Activated naive CD8-positive, alpha-beta T cell treated with anti-CD3 and anti-CD28 coated beads, Interleukin-2, amount 10 ng/mL, durations not matched to agents 7 days and 5 days (primary cell): ENCODE results near the gene FAM111A. TPM values are rescaled to one million over a fixed set of nuclear protein-coding genes. Genes with fewer than 3 reads are reported as not detected.

ENCODE experiments used
- ATAC-seq: fragments of 150-1000 bp; cut with Tn5 transposase; one replicate; pipeline ENCODE4 v1.10.0; 2021; ENCODE audit warnings: low read depth, moderate library complexity
- POLR2A ChIA-PET: fragments of 350-600 bp; sonication (Branson Sonifier 250); formaldehyde crosslinking; loops from one replicate; lab custom pipeline; 2021; ENCODE audit warnings: antibody characterized with exemption; lab: Charles Lee
- DNase-seq: peaks from one replicate; pipeline ENCODE4 v3.0.0; 2021
- H3K27ac Mint-ChIP-seq: one replicate; pipeline ENCODE4 v1.8.0; 2022; ENCODE audit warnings: mild to moderate bottlenecking, mixed read lengths
- H3K27me3 Mint-ChIP-seq: one replicate; pipeline ENCODE4 v1.8.0; 2022; ENCODE audit warnings: mild to moderate bottlenecking, moderate library complexity, mixed read lengths
- H3K36me3 Mint-ChIP-seq: one replicate; pipeline ENCODE4 v1.8.0; 2021; ENCODE audit warnings: mild to moderate bottlenecking, mixed read lengths
- H3K4me1 Mint-ChIP-seq: one replicate; pipeline ENCODE4 v1.8.0; 2021; ENCODE audit warnings: mixed read lengths
- H3K4me3 Mint-ChIP-seq: one replicate; pipeline ENCODE4 v1.8.0; 2022; ENCODE audit warnings: mild to moderate bottlenecking, moderate library complexity, mixed read lengths
- H3K9me3 Mint-ChIP-seq: one replicate; pipeline ENCODE4 v1.8.0; 2021; ENCODE audit warnings: mixed read lengths
- total RNA-seq, 2 experiments: library from RNA; stranded (reverse); gene quantifications; one replicate each; pipeline ENCODE4 v1.2.3, GENCODE V29; 2021

FAM111A gene
- total RNA-seq, 2 experiments from 2014 or later, result 147 to 153 TPM

- ATAC-seq, result peak; percentile 65
- DNase-seq, result no peak
- POLR2A ChIA-PET, result no interaction called here
- Mint-ChIP-seq H3K27ac (peak overlapping the region; percentile 32), H3K4me3 (peak overlapping the region; percentile 30), H3K4me1 (peaks cover 45% of the 10 kb centered on the region), H3K27me3 (no peaks in the 10 kb centered on the region), H3K9me3 (no peaks in the 10 kb centered on the region), H3K36me3 (peaks cover 46% of the 10 kb centered on the region)
Measured at GRCh38 chr11:59152312-59152951, 9.8 kb downstream of the FAM111A start.

DNA sequence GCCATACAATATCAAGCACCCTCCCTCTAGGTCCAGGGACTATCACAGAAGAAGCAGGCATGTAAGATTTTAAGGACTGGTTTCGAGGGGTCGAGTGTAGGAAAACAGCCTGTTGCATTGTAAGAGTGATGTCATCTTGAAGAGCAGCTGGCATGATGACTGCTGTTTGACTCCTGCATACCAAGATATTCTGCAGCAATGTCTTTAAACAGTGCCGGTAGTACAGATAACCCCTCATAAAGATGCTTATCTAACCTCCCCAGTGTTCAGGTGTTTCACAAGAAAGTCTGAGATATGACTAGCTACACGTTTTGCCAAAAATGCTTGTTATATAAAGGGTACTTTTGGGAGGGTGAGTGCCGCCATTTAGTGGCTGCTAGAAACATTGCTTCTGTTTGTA lies 12.0 kb downstream of the FAM111A start:
- POLR2A ChIA-PET, result interaction anchor here (1.0 kb wide), 2 partner anchors 10 to 48 kb away, joined by 3 to 5 read pairs; partner anchors contain the start of gene FAM111B
- H3K9me3 Mint-ChIP-seq, result no peaks in the 10 kb centered on the region
- no peak for DNase-seq
- no peak for ATAC-seq
- no peaks in the 10 kb centered on the region for H3K27me3 Mint-ChIP-seq
- H3K4me3 Mint-ChIP-seq, result no peak overlapping the region
- peaks cover 29% of the 10 kb centered on the region for H3K36me3 Mint-ChIP-seq
- peaks cover 30% of the 10 kb centered on the region for H3K4me1 Mint-ChIP-seq
- H3K27ac Mint-ChIP-seq, result no peak overlapping the region

- peaks cover 15% of the 10 kb centered on the region for H3K4me1 Mint-ChIP-seq
- no peaks in the 10 kb centered on the region for H3K9me3 Mint-ChIP-seq
- no peak overlapping the region for H3K4me3 Mint-ChIP-seq
- peaks cover 12% of the 10 kb centered on the region for H3K36me3 Mint-ChIP-seq
- ATAC-seq (no peak), DNase-seq (no peak)
- no peak overlapping the region for H3K27ac Mint-ChIP-seq
- peaks cover 5% of the 10 kb centered on the region for H3K27me3 Mint-ChIP-seq
- POLR2A ChIA-PET, result interaction anchor here (1.4 to 3.6 kb wide), 2 partner anchors 14 to 50 kb away, joined by 4 to 28 read pairs; partner anchors contain the start of genes FAM111A and FAM111B
Measured at GRCh38 chr11:59157433-59157832, 14.8 kb downstream of the FAM111A start.

DNA sequence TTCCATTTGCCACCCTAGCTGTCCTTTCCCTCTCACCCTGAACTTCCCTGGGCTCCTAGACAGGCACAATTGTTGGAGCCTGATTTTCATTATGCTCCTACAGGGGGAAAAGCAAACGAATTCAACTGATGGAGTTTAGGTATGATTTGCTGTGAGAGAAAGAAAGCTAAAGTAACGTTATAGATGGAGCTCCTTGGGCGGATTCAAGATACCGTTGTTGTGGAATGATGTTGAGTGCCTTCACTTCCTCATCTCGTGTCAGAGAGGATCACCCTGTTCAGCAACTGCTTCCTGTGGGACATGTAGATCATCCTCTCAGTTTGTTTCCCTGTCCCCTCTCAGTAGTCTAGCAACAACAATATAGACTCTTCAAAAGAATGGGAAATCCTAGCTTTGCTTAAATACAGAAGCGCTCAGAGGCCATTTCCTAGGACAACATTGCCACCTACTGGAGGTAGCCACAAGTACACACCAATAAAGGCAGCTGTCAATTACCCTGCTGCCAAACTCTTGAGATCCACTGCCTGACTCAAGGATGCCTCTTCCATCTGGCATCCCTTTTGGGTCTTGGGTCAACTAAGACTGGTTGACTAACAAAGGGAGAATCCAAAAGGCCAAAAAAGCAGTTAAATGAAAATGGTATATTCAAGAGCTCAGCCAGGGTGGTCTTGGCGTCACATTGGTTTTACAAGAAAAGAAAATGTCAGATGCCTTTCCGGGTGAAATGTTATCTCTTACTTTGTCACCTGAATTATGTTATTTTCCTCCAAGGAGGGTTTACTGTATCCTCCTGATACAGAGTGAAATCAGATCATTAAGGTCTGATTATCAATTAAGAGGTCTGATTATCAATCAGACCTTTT lies 15.8 kb downstream of the FAM111A start:
- Mint-ChIP-seq H3K4me3 (peak overlapping the region; percentile 25), H3K9me3 (no peaks in the 10 kb centered on the region), H3K27me3 (peaks cover 12% of the 10 kb centered on the region), H3K27ac (no peak overlapping the region), H3K4me1 (peaks cover 9% of the 10 kb centered on the region), H3K36me3 (peaks cover 4% of the 10 kb centered on the region)
- peak; percentile 94 for ATAC-seq
- no peak for DNase-seq
- POLR2A ChIA-PET, result interaction anchor here (0.5 to 3.6 kb wide), 5 partner anchors 10 to 631 kb away, joined by 3 to 28 read pairs (median 4); partner anchors contain the start of genes FAM111A and FAM111B

GRCh38 chr11:59164028-59164427 lies 21.4 kb downstream of the FAM111A start:
- ATAC-seq (no peak), DNase-seq (no peak)
- no peak overlapping the region for H3K27ac Mint-ChIP-seq
- POLR2A ChIA-PET, result no interaction called here
- H3K36me3 Mint-ChIP-seq, result no peaks in the 10 kb centered on the region
- H3K4me1 Mint-ChIP-seq, result peaks cover 3% of the 10 kb centered on the region
- no peaks in the 10 kb centered on the region for H3K9me3 Mint-ChIP-seq
- H3K4me3 Mint-ChIP-seq, result no peak overlapping the region
- peaks cover 27% of the 10 kb centered on the region for H3K27me3 Mint-ChIP-seq

DNA sequence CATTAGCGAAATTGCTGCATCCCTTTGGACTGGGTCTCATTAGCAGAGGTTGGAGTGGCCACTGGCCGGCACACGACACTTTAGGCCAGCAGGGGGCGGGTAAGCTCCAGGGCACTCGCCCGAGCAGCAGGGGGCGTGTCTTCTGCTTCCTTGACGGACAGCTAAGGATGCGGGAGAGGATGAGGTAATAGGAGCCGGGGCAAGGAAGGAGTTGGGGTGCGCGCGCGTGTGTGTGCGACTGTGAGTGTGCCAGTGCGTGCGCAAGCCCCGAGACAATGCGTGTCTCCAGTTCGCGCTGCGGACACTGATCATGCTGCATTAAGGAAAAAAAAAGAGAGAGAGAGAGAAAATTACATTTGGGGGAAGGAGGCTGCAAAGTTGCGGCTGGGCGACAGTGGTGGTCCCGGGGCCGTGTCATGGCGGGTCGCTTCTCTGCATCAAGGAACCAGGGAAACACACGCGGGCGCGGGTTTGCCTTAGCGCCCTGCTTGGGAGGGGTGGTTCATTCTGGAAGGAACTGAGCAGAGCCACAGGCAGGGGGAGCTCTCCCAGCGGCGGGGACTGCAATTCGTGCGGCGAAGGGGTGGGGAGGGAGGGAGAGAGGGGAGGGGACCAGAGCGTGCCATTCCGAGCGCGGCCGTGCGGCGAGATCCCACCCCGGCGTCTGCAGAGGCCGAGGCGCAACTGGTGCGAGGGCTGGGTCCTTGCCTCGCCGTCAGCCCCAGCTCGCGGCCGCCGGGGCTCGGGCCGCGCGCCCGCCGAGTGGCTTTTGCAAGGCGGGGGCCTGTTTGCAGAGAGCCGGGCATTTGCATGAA lies 29.1 kb downstream of the FAM111A start, which contains the start of gene DTX4:
DTX4 (plus strand) TSS at position 625 of the 815 bp plus-strand sequence. CDS start 464 bp downstream, outside the sequence.
- peak; percentile 87 for DNase-seq
- Mint-ChIP-seq H3K4me3 (peak within 1 kb of the TSS; percentile 72), H3K4me1 (peaks cover 6% of the 10 kb centered on the region), H3K27me3 (peaks cover 38% of the 10 kb centered on the region), H3K36me3 (no peaks in the 10 kb centered on the region), H3K27ac (no peak within 1 kb of the TSS), H3K9me3 (no peaks in the 10 kb centered on the region)
- ATAC-seq, result peak; percentile 84
- POLR2A ChIA-PET, result interaction anchor here (0.9 to 1.5 kb wide), 3 partner anchors 27 to 65 kb away, joined by 4 to 5 read pairs (median 5); partner anchors contain the start of genes FAM111A and FAM111B

DNA sequence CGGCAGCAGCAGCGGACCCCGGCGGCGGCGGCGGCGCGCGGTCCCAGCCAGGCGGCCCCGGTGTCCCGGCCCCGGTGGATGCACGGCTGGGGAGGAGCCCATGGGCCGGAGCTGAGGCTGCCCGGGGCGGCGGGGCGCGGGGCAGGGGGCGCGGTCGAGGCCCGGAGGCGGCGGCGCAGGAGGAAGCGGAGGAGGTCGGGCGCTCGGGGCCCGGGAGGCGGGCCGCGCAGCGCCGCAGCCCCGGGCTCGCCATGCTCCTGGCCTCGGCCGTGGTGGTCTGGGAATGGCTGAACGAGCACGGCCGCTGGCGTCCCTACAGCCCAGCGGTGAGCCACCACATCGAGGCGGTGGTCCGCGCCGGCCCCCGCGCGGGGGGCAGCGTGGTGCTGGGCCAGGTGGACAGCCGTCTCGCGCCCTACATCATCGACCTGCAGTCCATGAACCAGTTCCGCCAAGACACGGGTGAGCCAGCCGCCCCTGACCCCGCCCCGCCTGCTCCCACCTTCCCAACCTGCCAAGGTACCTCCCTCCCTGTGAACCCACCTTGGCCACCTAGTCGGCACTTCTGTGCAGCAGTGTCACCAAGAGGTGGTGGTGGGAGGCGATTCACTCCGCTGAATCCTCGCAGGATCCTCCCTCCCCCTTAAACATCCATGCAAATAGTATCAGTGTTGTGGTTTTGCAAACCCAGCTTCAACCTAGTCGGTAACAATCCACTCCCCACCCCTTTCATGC lies 29.9 kb downstream of the FAM111A start:
- POLR2A ChIA-PET, result interaction anchor here (1.0 to 1.5 kb wide), 2 partner anchors 28 to 30 kb away, joined by 4 to 5 read pairs; partner anchors contain the start of gene FAM111A
- H3K4me1 Mint-ChIP-seq, result peaks cover 6% of the 10 kb centered on the region

GRCh38 chr11:59173080-59173963 lies 30.7 kb downstream of the FAM111A start:
- Mint-ChIP-seq H3K27ac (no peak overlapping the region), H3K4me1 (peaks cover 6% of the 10 kb centered on the region), H3K9me3 (no peaks in the 10 kb centered on the region), H3K36me3 (no peaks in the 10 kb centered on the region), H3K27me3 (peaks cover 36% of the 10 kb centered on the region), H3K4me3 (peak overlapping the region; percentile 72)
- POLR2A ChIA-PET, result no interaction called here
- DNase-seq (no peak), ATAC-seq (no peak)

More for the DNA sequence above, 29.9 kb downstream of the FAM111A start:
- no peaks in the 10 kb centered on the region for H3K36me3 Mint-ChIP-seq
- H3K27me3 Mint-ChIP-seq, result peaks cover 36% of the 10 kb centered on the region
- ATAC-seq, result peak; percentile 24
- no peaks in the 10 kb centered on the region for H3K9me3 Mint-ChIP-seq
- DNase-seq, result no peak
- H3K4me3 Mint-ChIP-seq, result peak overlapping the region; percentile 72
- no peak overlapping the region for H3K27ac Mint-ChIP-seq

DNA sequence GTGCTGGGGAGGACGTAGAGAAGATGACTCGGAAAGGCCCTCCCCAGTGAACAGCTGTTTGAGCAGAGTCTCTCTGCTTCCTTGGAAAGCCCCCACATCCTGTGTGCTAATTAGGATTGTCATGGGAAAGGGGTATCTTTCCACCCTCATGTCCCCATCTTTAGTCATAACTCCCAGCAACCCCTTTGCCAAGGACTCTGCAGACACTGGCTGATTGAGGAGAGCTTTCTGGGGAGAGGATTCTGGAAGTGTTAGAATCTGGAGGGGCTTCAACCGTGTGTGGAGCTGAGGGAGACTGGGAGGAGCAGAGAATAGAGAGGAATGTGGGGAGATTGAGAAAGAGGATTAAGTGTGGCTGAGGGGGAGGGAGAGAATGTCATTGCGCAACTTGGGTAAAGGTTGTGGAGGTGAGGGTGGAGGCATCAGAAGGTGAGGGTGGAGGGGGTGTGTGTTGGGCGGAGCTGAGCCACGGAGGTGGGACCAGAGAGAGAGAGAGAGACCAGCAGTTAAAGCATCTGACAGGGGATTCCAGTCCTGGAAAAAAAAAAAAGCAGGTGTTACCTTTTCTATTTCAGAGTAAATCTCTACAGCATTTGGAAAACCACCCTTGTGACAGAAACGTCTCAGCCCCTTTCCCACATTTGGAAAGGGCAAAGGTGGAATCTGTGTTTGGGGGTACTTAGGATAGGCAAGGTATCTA lies 31.5 kb downstream of the FAM111A start:
- H3K27me3 Mint-ChIP-seq, result peaks cover 36% of the 10 kb centered on the region
- POLR2A ChIA-PET, result no interaction called here
- peaks cover 6% of the 10 kb centered on the region for H3K4me1 Mint-ChIP-seq
- DNase-seq (no peak), ATAC-seq (no peak)
- H3K9me3 Mint-ChIP-seq, result no peaks in the 10 kb centered on the region
- H3K36me3 Mint-ChIP-seq, result no peaks in the 10 kb centered on the region
- H3K27ac Mint-ChIP-seq, result no peak overlapping the region
- no peak overlapping the region for H3K4me3 Mint-ChIP-seq

GRCh38 chr11:59174664-59175033 lies 32.0 kb downstream of the FAM111A start:
- no peaks in the 10 kb centered on the region for H3K36me3 Mint-ChIP-seq
- peaks cover 36% of the 10 kb centered on the region for H3K27me3 Mint-ChIP-seq
- H3K4me3 Mint-ChIP-seq, result no peak overlapping the region
- H3K4me1 Mint-ChIP-seq, result peaks cover 6% of the 10 kb centered on the region
- peaks cover 1% of the 10 kb centered on the region for H3K9me3 Mint-ChIP-seq
- POLR2A ChIA-PET, result no interaction called here
- DNase-seq, result no peak
- no peak for ATAC-seq
- no peak overlapping the region for H3K27ac Mint-ChIP-seq

GRCh38 chr11:59175091-59175501 lies 32.4 kb downstream of the FAM111A start:
- DNase-seq (no peak), ATAC-seq (no peak)
- H3K4me1 Mint-ChIP-seq, result peaks cover 6% of the 10 kb centered on the region
- H3K4me3 Mint-ChIP-seq, result no peak overlapping the region
- H3K36me3 Mint-ChIP-seq, result no peaks in the 10 kb centered on the region
- POLR2A ChIA-PET, result no interaction called here
- peak overlapping the region; percentile 17 for H3K27ac Mint-ChIP-seq
- H3K9me3 Mint-ChIP-seq, result peaks cover 3% of the 10 kb centered on the region
- peaks cover 36% of the 10 kb centered on the region for H3K27me3 Mint-ChIP-seq
